MM.1S (cell line): ENCODE measurements around the gene PIP4K2A.

Experiments used
- DNase-seq: peaks from one replicate; pipeline ENCODE4 v3.0.0-alpha.2; 2015
- H2AFZ ChIP-seq: fragments of 300-600 bp; sonication (generic); 2 replicates; pipeline ENCODE4 v1.6.0; 2016; ENCODE audit warnings: antibody characterized with exemption, low read length
- H3F3A ChIP-seq: fragments of 300-600 bp; sonication (generic); 2 replicates; pipeline ENCODE4 v1.6.1; 2016; ENCODE audit warnings: mild to moderate bottlenecking, antibody characterized with exemption, low read length, moderate library complexity, mixed read lengths; ENCODE audit not compliant: insufficient read depth
- H3K27ac ChIP-seq: fragments of 300-600 bp; sonication (generic); 2 replicates; pipeline ENCODE4 v1.5.1; 2016; ENCODE audit warnings: mild to moderate bottlenecking, low read length
- H3K27me3 ChIP-seq: fragments of 300-600 bp; sonication (generic); replicated peaks from 2 replicates; pipeline ENCODE4 v1.6.0; 2016; ENCODE audit warnings: low read length; ENCODE audit not compliant: insufficient read depth
- H3K36me3 ChIP-seq: fragments of 300-600 bp; sonication (generic); replicated peaks from 2 replicates; pipeline ENCODE4 v1.6.1; 2016; ENCODE audit warnings: mild to moderate bottlenecking, low read length, mixed read lengths; ENCODE audit not compliant: insufficient read depth
- H3K4me1 ChIP-seq: fragments of 300-600 bp; sonication (generic); 2 replicates; pipeline ENCODE4 v1.6.1; 2016; ENCODE audit warnings: low read length, mixed read lengths
- H3K4me2 ChIP-seq: fragments of 300-600 bp; sonication (generic); 2 replicates; pipeline ENCODE4 v1.6.0; 2016; ENCODE audit warnings: low read depth, low read length
- H3K4me3 ChIP-seq: fragments of 300-600 bp; sonication (generic); 2 replicates; pipeline ENCODE4 v1.5.1; 2016; ENCODE audit warnings: low read length, mixed read lengths
- H3K79me2 ChIP-seq: fragments of 300-600 bp; sonication (generic); 2 replicates; pipeline ENCODE4 v1.6.1; 2016; ENCODE audit warnings: mixed run types, low read length, mixed read lengths
- H3K9ac ChIP-seq: fragments of 300-600 bp; sonication (generic); 2 replicates; pipeline ENCODE4 v1.6.1; 2016; ENCODE audit warnings: low read length, mixed read lengths
- H3K9me2 ChIP-seq: fragments of 300-600 bp; sonication (generic); replicated peaks from 2 replicates; pipeline ENCODE4 v1.6.1; 2016; ENCODE audit warnings: mild to moderate bottlenecking, low read length, mixed read lengths; ENCODE audit not compliant: insufficient read depth
- H3K9me3 ChIP-seq: fragments of 300-600 bp; sonication (generic); replicated peaks from 2 replicates; pipeline ENCODE4 v1.6.1; 2016; ENCODE audit warnings: mild to moderate bottlenecking, low read length, mixed read lengths; ENCODE audit not compliant: insufficient read depth
- H4K20me1 ChIP-seq: fragments of 300-600 bp; sonication (generic); 2 replicates; pipeline ENCODE4 v1.6.1; 2016; ENCODE audit warnings: mild to moderate bottlenecking, low read length, moderate library complexity, mixed read lengths; ENCODE audit not compliant: insufficient read depth
- CTCF ChIP-seq: fragments of 300-600 bp; sonication (generic); IDR thresholded peaks from 2 replicates; pipeline ENCODE4 v1.5.1; 2016; ENCODE audit warnings: antibody characterized with exemption, low read length, mixed read lengths
- EZH2 ChIP-seq: fragments of 300-600 bp; sonication (generic); optimal IDR thresholded peaks from 2 replicates; pipeline ENCODE3; 2017; ENCODE audit warnings: low read depth, mild to moderate bottlenecking, antibody characterized with exemption, low read length, mixed read lengths
- EZH2phosphoT487 ChIP-seq: fragments of 300-600 bp; sonication (generic); IDR thresholded peaks from 2 replicates; pipeline ENCODE4 v1.6.1; 2018; ENCODE audit warnings: antibody characterized with exemption, low read length

PIP4K2A gene

DNA sequence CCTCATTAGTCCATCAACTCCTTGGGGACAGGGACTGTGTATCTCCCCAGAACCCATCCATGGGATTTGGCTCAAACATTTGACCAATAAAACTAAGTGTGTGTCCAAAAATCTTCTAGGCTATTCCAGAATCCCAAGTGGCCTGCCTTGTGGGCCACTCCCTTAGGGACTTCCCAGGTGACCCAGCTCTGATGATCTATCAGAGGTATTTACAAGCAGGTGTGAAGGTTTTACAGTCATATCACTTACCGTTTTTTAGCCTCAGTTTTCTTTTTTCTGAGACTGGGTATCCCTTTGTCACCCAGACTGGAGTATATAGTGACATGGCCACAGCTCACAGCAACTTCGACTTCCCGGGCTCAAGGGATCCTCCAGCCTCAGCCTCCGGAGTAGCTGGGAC is 64.4 kb downstream of the PIP4K2A start:
- no peaks in the 10 kb centered on the region for H3K36me3 ChIP-seq
- DNase-seq: no peak
- H3K9me3 ChIP-seq: no peaks in the 10 kb centered on the region
- no peak overlapping the region for H2AFZ ChIP-seq
- H3K27ac ChIP-seq: no peak overlapping the region
- H4K20me1 ChIP-seq: no peaks in the 10 kb centered on the region
- no peak overlapping the region for H3K4me2 ChIP-seq
- no peaks in the 10 kb centered on the region for H3F3A ChIP-seq
- peaks cover 34% of the 10 kb centered on the region for H3K79me2 ChIP-seq
- H3K9me2 ChIP-seq: no peaks in the 10 kb centered on the region
- H3K4me1 ChIP-seq: no peaks in the 10 kb centered on the region
- no peak overlapping the region for H3K4me3 ChIP-seq
- no peak overlapping the region for H3K9ac ChIP-seq
- no peaks in the 10 kb centered on the region for H3K27me3 ChIP-seq
- no peak for TF ChIP-seq CTCF
- no peak for TF ChIP-seq EZH2
- no peak for TF ChIP-seq EZH2phosphoT487

- H3K4me2 ChIP-seq: no peak overlapping the region
These were observed 65.0 kb downstream of the PIP4K2A start for GRCh38 chr10:22649390-22649841.

GRCh38 chr10:22648547-22648961 is 65.8 kb downstream of the PIP4K2A start:
- Histone ChIP-seq H3K36me3 (no peaks in the 10 kb centered on the region), H3K9ac (no peak overlapping the region), H3K4me2 (no peak overlapping the region), H3F3A (no peaks in the 10 kb centered on the region), H3K79me2 (peaks cover 40% of the 10 kb centered on the region), H3K9me3 (no peaks in the 10 kb centered on the region), H4K20me1 (no peaks in the 10 kb centered on the region), H3K9me2 (no peaks in the 10 kb centered on the region), H3K4me3 (no peak overlapping the region), H3K27ac (no peak overlapping the region), H3K27me3 (no peaks in the 10 kb centered on the region), H2AFZ (no peak overlapping the region), H3K4me1 (no peaks in the 10 kb centered on the region)
- no peak for TF ChIP-seq CTCF
- no peak for DNase-seq

More at GRCh38 chr10:22649390-22649841, 65.0 kb downstream of the PIP4K2A start:
- DNase-seq: no peak
- H3K4me3 ChIP-seq: no peak overlapping the region
- H3K9me3 ChIP-seq: no peaks in the 10 kb centered on the region
- no peak overlapping the region for H3K9ac ChIP-seq
- H3K9me2 ChIP-seq: no peaks in the 10 kb centered on the region
- no peaks in the 10 kb centered on the region for H3K4me1 ChIP-seq
- no peak overlapping the region for H3K27ac ChIP-seq
- H3K27me3 ChIP-seq: no peaks in the 10 kb centered on the region
- TF ChIP-seq EZH2 (no peak), EZH2phosphoT487 (no peak), CTCF (no peak)
- H3K36me3 ChIP-seq: no peaks in the 10 kb centered on the region
- peaks cover 35% of the 10 kb centered on the region for H3K79me2 ChIP-seq
- H3F3A ChIP-seq: no peaks in the 10 kb centered on the region
- no peak overlapping the region for H2AFZ ChIP-seq
- no peaks in the 10 kb centered on the region for H4K20me1 ChIP-seq
